ENCODE data around the gene FBXL15.

GRCh38 chr10:102389894-102390293 is 30.7 kb upstream of the FBXL15 start:
- TF ChIP-seq CTCF (conservative IDR thresholded peaks at IDR 0.05; ENCODE audit: low read depth, low read length) (no peak), MAZ (IDR thresholded peaks at IDR 0.05; ENCODE audit: borderline replicate concordance, low read depth, low read length) (no peak), POLR2A (IDR thresholded peaks at IDR 0.05; ENCODE audit: low read depth, low read length) (no peak), RCOR1 (IDR thresholded peaks at IDR 0.05; ENCODE audit: insufficient replicate concordance, low read length) (no peak), NFE2L2 (IDR thresholded peaks at IDR 0.05; ENCODE audit: low read depth, low read length) (no peak), CEBPB (IDR thresholded peaks at IDR 0.05; ENCODE audit: low read depth, low read length) (no peak)
